Measurements from ENCODE around the gene NEO1.

The NEO1 gene

GRCh38 chr15:73227433-73228056, 175.3 kb downstream of the NEO1 start:
- no peak for DNase-seq

GRCh38 chr15:73228128-73228646, 175.9 kb downstream of the NEO1 start:
- no peak for DNase-seq

GRCh38 chr15:73231661-73232419, 179.6 kb downstream of the NEO1 start:
- DNase-seq: no peak

- no peak for DNase-seq
Measured at GRCh38 chr15:73232776-73233175, 180.5 kb downstream of the NEO1 start.

GRCh38 chr15:73233623-73234022, 181.4 kb downstream of the NEO1 start:
- DNase-seq: no peak

- no peak for DNase-seq
Measured at GRCh38 chr15:73237910-73238309, 185.6 kb downstream of the NEO1 start.

- no peak for DNase-seq
Measured at GRCh38 chr15:73239564-73240215, 187.4 kb downstream of the NEO1 start.

- peak; percentile 62 for DNase-seq
Measured at GRCh38 chr15:73240866-73241499, 188.7 kb downstream of the NEO1 start.

GRCh38 chr15:73244333-73244732, 192.1 kb downstream of the NEO1 start:
- no peak for DNase-seq

GRCh38 chr15:73246439-73246838, 194.2 kb downstream of the NEO1 start:
- DNase-seq: no peak

- no peak for DNase-seq
Measured at GRCh38 chr15:73246898-73247297, 194.6 kb downstream of the NEO1 start.

- DNase-seq: no peak
Measured at GRCh38 chr15:73247331-73247730, 195.1 kb downstream of the NEO1 start.

- DNase-seq: no peak
Measured at GRCh38 chr15:73249499-73249898, 197.2 kb downstream of the NEO1 start.

GRCh38 chr15:73254598-73254997, 202.3 kb downstream of the NEO1 start:
- DNase-seq: no peak

- no peak for DNase-seq
Measured at GRCh38 chr15:73258271-73259108, 206.2 kb downstream of the NEO1 start.

GRCh38 chr15:73264881-73265280, 212.6 kb downstream of the NEO1 start:
- DNase-seq: no peak

GRCh38 chr15:73265536-73266153, 213.4 kb downstream of the NEO1 start:
- peak; percentile 38 for DNase-seq

- DNase-seq: no peak
Measured at GRCh38 chr15:73268457-73268856, 216.2 kb downstream of the NEO1 start.

- no peak for DNase-seq
Measured at GRCh38 chr15:73270366-73271097, 218.3 kb downstream of the NEO1 start.

- DNase-seq: peak; percentile 20
Measured at GRCh38 chr15:73273181-73274002, 221.1 kb downstream of the NEO1 start.

Data from activated T-cell treated with anti-CD3 and anti-CD28 coated beads, Interleukin-2, amount 50 U/mL, for 1 hour (primary cell).